B cell (primary cell): ENCODE data around the gene AKT1. TPM values are rescaled to one million over a fixed set of nuclear protein-coding genes. Genes with fewer than 3 reads are reported as not detected.

Experiments
- ATAC-seq: fragments of 200-7000 bp; cut with Tn5 transposase; one replicate; pipeline ENCODE4 v1.10.0; 2021; ENCODE audit warnings: low read depth, mild to moderate bottlenecking, moderate number of reproducible peaks, moderate library complexity
- CTCF ChIA-PET: fragments of 350-600 bp; sonication (Branson Sonifier 250); formaldehyde crosslinking; loops from one replicate; lab custom pipeline; 2021; ENCODE audit warnings: antibody characterized with exemption, inconsistent platforms; lab: Charles Lee
- POLR2A ChIA-PET: fragments of 350-600 bp; sonication (Branson Sonifier 250); formaldehyde crosslinking; loops from one replicate; lab custom pipeline; 2021; ENCODE audit warnings: antibody characterized with exemption; lab: Charles Lee
- DNase-seq: peaks from one replicate; pipeline ENCODE4 v3.0.0; 2013
- H2AFZ ChIP-seq: 2 replicates; pipeline ENCODE4 v1.6.1; 2012; ENCODE audit warnings: mild to moderate bottlenecking, low read depth, low read length; ENCODE audit not compliant: insufficient read depth, poor library complexity, severe bottlenecking
- H3K27ac ChIP-seq, 2 donors: 1 replicate in 1 of 2; 2 replicates in 1 of 2; pipeline ENCODE4 v1.5.1; 2012 to 2013; ENCODE audit warnings: low read length in 2 of 2, mild to moderate bottlenecking in 2 of 2, moderate library complexity in 1 of 2
- H3K27me3 ChIP-seq, 4 experiments: fragments of 200-600 bp in 1 of 4; sonication (generic) in 1 of 4; replicated peaks in 1 of 4; 1 replicate in 2 of 4; 2 replicates in 2 of 4; pipeline versions ENCODE4 v1.6.1 to v1.7.0; 2013 to 2016; ENCODE audit warnings: low read length in 3 of 4, mild to moderate bottlenecking in 2 of 4, mixed read lengths in 1 of 4, moderate library complexity in 1 of 4; ENCODE audit not compliant: insufficient read depth in 4 of 4, control insufficient read depth in 3 of 4; ENCODE audit errors: control extremely low read depth in 1 of 4
- H3K36me3 ChIP-seq, 2 experiments: replicated peaks in 1 of 2; 1 replicate in 1 of 2; 2 replicates in 1 of 2; pipeline versions ENCODE4 v1.6.1 to v1.7.1; 2013; ENCODE audit warnings: low read length in 1 of 2; ENCODE audit not compliant: insufficient read depth in 2 of 2, control insufficient read depth in 1 of 2; ENCODE audit errors: control extremely low read depth in 1 of 2, extremely low read depth in 1 of 2
- H3K4me1 ChIP-seq, 2 donors: fragments of 200-600 bp in 1 of 2; sonication (generic) in 1 of 2; 1 replicate in 1 of 2; 2 replicates in 1 of 2; pipeline versions ENCODE4 v1.5.1 to v1.6.1; 2013 to 2017; ENCODE audit warnings: low read length in 2 of 2; ENCODE audit not compliant: control insufficient read depth in 2 of 2, insufficient read depth in 2 of 2
- H3K4me2 ChIP-seq: replicated peaks from 2 replicates; pipeline ENCODE3; 2012; ENCODE audit warnings: mild to moderate bottlenecking, low read depth, low read length; ENCODE audit not compliant: poor library complexity, severe bottlenecking
- H3K4me3 ChIP-seq, 5 experiments: fragments of 200-600 bp in 1 of 5; sonication (generic) in 1 of 5; 1 replicate in 3 of 5; 2 replicates in 2 of 5; pipeline versions ENCODE4 v1.5.1 to v1.7.0; 2011 to 2016; ENCODE audit warnings: low read length in 4 of 5, mild to moderate bottlenecking in 4 of 5, low read depth in 2 of 5, control low read depth in 1 of 5, moderate library complexity in 1 of 5; ENCODE audit not compliant: insufficient read depth in 1 of 5; ENCODE audit errors: control extremely low read depth in 1 of 5, extremely low read depth in 1 of 5
- H3K79me2 ChIP-seq: fragments of 200-600 bp; sonication (generic); one replicate; pipeline ENCODE4 v1.6.0; 2016; ENCODE audit warnings: low read length; ENCODE audit not compliant: control insufficient read depth, insufficient read depth
- H3K9ac ChIP-seq: fragments of 200-600 bp; sonication (generic); 2 replicates; pipeline ENCODE4 v1.6.1; 2017; ENCODE audit warnings: mild to moderate bottlenecking, low read length, moderate library complexity
- H3K9me3 ChIP-seq, 3 donors: one replicate each; pipeline versions ENCODE4 v1.6.1 to v1.7.1; 2013; ENCODE audit warnings: low read length in 2 of 3; ENCODE audit not compliant: control insufficient read depth in 2 of 3, insufficient read depth in 1 of 3; ENCODE audit errors: control extremely low read depth in 1 of 3
- H4K20me1 ChIP-seq: 2 replicates; pipeline ENCODE4 v1.6.0; 2012; ENCODE audit warnings: mild to moderate bottlenecking, low read length; ENCODE audit not compliant: insufficient read depth, control insufficient read depth, poor library complexity, severe bottlenecking
- H3K27ac Mint-ChIP-seq: one replicate; pipeline ENCODE4 v1.8.0; 2021; ENCODE audit warnings: mixed read lengths
- H3K27me3 Mint-ChIP-seq: one replicate; pipeline ENCODE4 v1.8.0; 2021; ENCODE audit warnings: mixed read lengths
- H3K4me1 Mint-ChIP-seq: one replicate; pipeline ENCODE4 v1.8.0; 2021; ENCODE audit warnings: mixed read lengths
- H3K4me3 Mint-ChIP-seq: one replicate; pipeline ENCODE4 v1.8.0; 2021; ENCODE audit warnings: mixed read lengths
- H3K9me3 Mint-ChIP-seq: one replicate; pipeline ENCODE4 v1.8.0; 2022; ENCODE audit warnings: mixed read lengths; ENCODE audit not compliant: insufficient read depth
- CTCF ChIP-seq: fragments of 200-600 bp; IDR thresholded peaks from one replicate; pipeline ENCODE4 v1.8.0; 2022; ENCODE audit warnings: antibody characterized with exemption, mild to moderate bottlenecking
- EZH2 ChIP-seq: IDR thresholded peaks from 2 replicates; pipeline ENCODE4 v1.6.1; 2012; ENCODE audit warnings: borderline replicate concordance, low read depth, mild to moderate bottlenecking, moderate library complexity, low read length; ENCODE audit not compliant: insufficient read depth, poor library complexity, severe bottlenecking
- WGBS: methylation state at CpG from one replicate; pipeline ENCODE4 v1.1.5; 2013; ENCODE audit warnings: missing lambda C conversion rate; ENCODE audit not compliant: insufficient coverage; 5-methylcytosine and 5-hydroxymethylcytosine counted together
- intact Hi-C: fragments of 100-400 bp; cut with micrococcal nuclease; formaldehyde crosslinking; loops from one replicate; pipeline ENCODE4 v1.10.0; 2022
- polyA plus RNA-seq: library from polyadenylated mRNA; depleted of rRNA; stranded (reverse); fragments of >200 nt; gene quantifications from 2 replicates; pipeline ENCODE4 v1.2.3, GENCODE V29; 2012
- total RNA-seq, 2 donors: library from RNA; stranded (reverse); fragments of 120-200 nt in 1 of 2; gene quantifications; 1 replicate in 1 of 2; 2 replicates in 1 of 2; pipeline versions ENCODE4 v1.2.3 to v1.2.4, GENCODE V29; 2013 to 2022

The AKT1 gene
- total and polyA plus RNA-seq, 2 donors (not counting 1 experiment from before 2014, with no cell fraction given) = 71.1 to 90.1 TPM

- ChIA-PET CTCF (interaction anchor here (0.6 to 1.1 kb wide), 2 partner anchors 26 to 76 kb away, joined by 3 read pairs; no protein-coding TSS in a partner anchor), POLR2A (no interaction called here)
- Histone ChIP-seq H3K9ac (no peak overlapping the region), H3K27ac (no peak overlapping the region), H3K79me2 (no peaks in the 10 kb centered on the region), H3K9me3 (peaks cover 0 to 21% (median 3%) of the 10 kb centered on the region in 3 donors), H3K4me2 (no peak overlapping the region), H2AFZ (no peak overlapping the region), H3K36me3 (peaks cover 0 to 14% of the 10 kb centered on the region in 2 experiments), H3K27me3 (no peaks in the 10 kb centered on the region), H3K4me3 (no peak overlapping the region), H4K20me1 (peaks cover 6% of the 10 kb centered on the region), H3K4me1 (peaks cover 0 to 8% of the 10 kb centered on the region in 2 donors)
- WGBS = 96% methylated on average over 31 of the region's 34 CpGs
- Mint-ChIP-seq H3K4me1 (peaks cover 8% of the 10 kb centered on the region), H3K9me3 (no peaks in the 10 kb centered on the region), H3K27me3 (no peaks in the 10 kb centered on the region), H3K27ac (peak overlapping the region; percentile 20), H3K4me3 (no peak overlapping the region)
- no peak for DNase-seq
- intact Hi-C loops = no loop called here
- no peak for ATAC-seq
- no peak for TF ChIP-seq EZH2
- no peak for TF ChIP-seq CTCF
Observed at GRCh38 chr14:104771918-104772706, 23.4 kb downstream of the AKT1 start.

GRCh38 chr14:104771374-104771773 lies 24.2 kb downstream of the AKT1 start:
- H3K4me3 Mint-ChIP-seq = no peak overlapping the region
- no peaks in the 10 kb centered on the region for H3K79me2 ChIP-seq
- H3K27me3 Mint-ChIP-seq = no peaks in the 10 kb centered on the region
- H3K36me3 ChIP-seq = peaks cover 0 to 12% of the 10 kb centered on the region in 2 experiments
- ATAC-seq (no peak), DNase-seq (no peak)
- H3K27ac ChIP-seq = no peak overlapping the region
- H3K9me3 Mint-ChIP-seq = no peaks in the 10 kb centered on the region
- peaks cover 8% of the 10 kb centered on the region for H3K4me1 Mint-ChIP-seq
- H3K9ac ChIP-seq = no peak overlapping the region
- TF ChIP-seq CTCF (no peak), EZH2 (no peak)
- H3K27me3 ChIP-seq = no peaks in the 10 kb centered on the region
- H3K4me1 ChIP-seq = peaks cover 0 to 8% of the 10 kb centered on the region in 2 donors
- peaks cover 0 to 19% (median 3%) of the 10 kb centered on the region in 3 donors for H3K9me3 ChIP-seq
- no peak overlapping the region for H2AFZ ChIP-seq
- peaks cover 2% of the 10 kb centered on the region for H4K20me1 ChIP-seq
- no peak overlapping the region for H3K4me3 ChIP-seq
- ChIA-PET CTCF (interaction anchor here (0.6 to 6.1 kb wide), 4 partner anchors 26 to 267 kb away, joined by 3 to 89 read pairs (median 3); no protein-coding TSS in a partner anchor), POLR2A (no interaction called here)
- no peak overlapping the region for H3K4me2 ChIP-seq
- intact Hi-C loops = no loop called here
- no peak overlapping the region for H3K27ac Mint-ChIP-seq
- WGBS = 98% methylated on average over 4 of the region's 4 CpGs
